Smooth muscle cell (in vitro differentiated cells): ENCODE data around the gene SUSD4. TPM values are rescaled to one million over a fixed set of nuclear protein-coding genes. Genes with fewer than 3 reads are reported as not detected.
"Not testable (repeated sequence)": the region's sequence is repeated elsewhere in the genome, so short reads cannot be mapped to it uniquely, and the experiment has no call there.

Source experiments
- DNase-seq: peaks from one replicate; lab custom pipeline; 2025; ENCODE audit not compliant: unreplicated experiment; lab: John Stamatoyannopoulos, UW
- H2AFZ ChIP-seq: fragments of 200-600 bp; sonication (generic); 2 replicates; pipeline ENCODE4 v1.6.0; 2016; ENCODE audit warnings: antibody characterized with exemption, low read depth, mild to moderate bottlenecking
- H3F3A ChIP-seq: fragments of 200-600 bp; sonication (generic); 2 replicates; pipeline ENCODE4 v1.6.0; 2017; ENCODE audit warnings: antibody characterized with exemption, low read depth
- H3K27ac ChIP-seq: fragments of 200-600 bp; sonication (generic); 2 replicates; pipeline ENCODE4 v1.5.1; 2016; ENCODE audit warnings: low read depth, mild to moderate bottlenecking
- H3K27me3 ChIP-seq: fragments of 200-600 bp; sonication (generic); 2 replicates; pipeline ENCODE4 v1.6.1; 2016; ENCODE audit warnings: low read depth, mild to moderate bottlenecking
- H3K36me3 ChIP-seq: fragments of 200-600 bp; sonication (generic); 2 replicates; pipeline ENCODE4 v1.5.1; 2016; ENCODE audit warnings: low read depth
- H3K4me1 ChIP-seq: fragments of 200-600 bp; sonication (generic); 2 replicates; pipeline ENCODE4 v1.5.1; 2016; ENCODE audit warnings: low read depth
- H3K4me2 ChIP-seq: fragments of 200-600 bp; sonication (generic); 2 replicates; pipeline ENCODE4 v1.6.0; 2016; ENCODE audit warnings: mild to moderate bottlenecking
- H3K4me3 ChIP-seq: fragments of 200-600 bp; sonication (generic); 2 replicates; pipeline ENCODE4 v1.5.1; 2016; ENCODE audit warnings: mild to moderate bottlenecking
- H3K79me2 ChIP-seq: fragments of 200-600 bp; sonication (generic); 2 replicates; pipeline ENCODE4 v1.6.0; 2016; ENCODE audit warnings: low read depth, mild to moderate bottlenecking
- H3K9ac ChIP-seq: fragments of 200-600 bp; sonication (generic); 2 replicates; pipeline ENCODE4 v1.6.0; 2016; ENCODE audit warnings: low read depth
- H3K9me3 ChIP-seq: fragments of 200-600 bp; sonication (generic); replicated peaks from 2 replicates; pipeline ENCODE4 v1.5.1; 2016; ENCODE audit warnings: low read depth
- H4K20me1 ChIP-seq: fragments of 200-600 bp; sonication (generic); 2 replicates; pipeline ENCODE4 v1.6.0; 2016; ENCODE audit warnings: low read depth
- WGBS: methylation state at CpG from one replicate; pipeline ENCODE4 v1.1.7; 2016; ENCODE audit warnings: low lambda C conversion rate; 5-methylcytosine and 5-hydroxymethylcytosine counted together
- polyA plus RNA-seq: library from polyadenylated mRNA; unstranded; fragments of >200 nt; fragmentation: Nextera tagmentation; extraction: Ambion mirVana; gene quantifications from 2 replicates; pipeline ENCODE4 v1.2.1, GENCODE V29; 2016
- total RNA-seq: library from RNA; depleted of rRNA; stranded (reverse); fragments of >200 nt; gene quantifications from 2 replicates; pipeline ENCODE4 v1.2.3, GENCODE V29; 2014
- TF ChIP-seq, protein P1 (sequence below): fragments of 200-600 bp; sonication (generic); IDR thresholded peaks from 2 replicates; pipeline ENCODE4 v1.5.1; 2017; ENCODE audit warnings: borderline replicate concordance, mild to moderate bottlenecking, antibody characterized with exemption; ENCODE audit not compliant: insufficient read depth, poor library complexity, severe bottlenecking

Gene SUSD4
- total and polyA plus RNA-seq, 2 experiments from 2014 or later, result 4.5 to 5.1 TPM

DNA sequence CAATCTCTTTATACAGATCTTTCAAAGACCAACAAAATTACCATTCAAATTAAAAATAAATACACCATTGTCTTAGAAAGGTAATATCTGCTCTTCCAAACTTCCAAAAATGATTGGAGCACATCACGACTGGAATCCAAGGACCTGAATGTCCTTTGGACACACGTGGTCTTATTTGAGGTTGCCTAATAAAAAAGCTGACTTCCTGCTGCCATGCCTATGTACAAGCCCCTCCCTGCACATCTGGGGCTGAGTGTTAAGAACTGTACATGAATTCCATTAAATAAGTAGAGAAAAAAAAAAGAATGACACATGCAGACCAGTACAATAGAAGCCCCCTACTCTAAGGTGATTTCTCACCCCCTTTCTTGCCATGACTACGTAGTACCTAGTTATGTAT, 73.6 kb downstream of the SUSD4 start:
- no peaks in the 10 kb centered on the region for H3K36me3 ChIP-seq
- TF ChIP-seq, protein P1, sequence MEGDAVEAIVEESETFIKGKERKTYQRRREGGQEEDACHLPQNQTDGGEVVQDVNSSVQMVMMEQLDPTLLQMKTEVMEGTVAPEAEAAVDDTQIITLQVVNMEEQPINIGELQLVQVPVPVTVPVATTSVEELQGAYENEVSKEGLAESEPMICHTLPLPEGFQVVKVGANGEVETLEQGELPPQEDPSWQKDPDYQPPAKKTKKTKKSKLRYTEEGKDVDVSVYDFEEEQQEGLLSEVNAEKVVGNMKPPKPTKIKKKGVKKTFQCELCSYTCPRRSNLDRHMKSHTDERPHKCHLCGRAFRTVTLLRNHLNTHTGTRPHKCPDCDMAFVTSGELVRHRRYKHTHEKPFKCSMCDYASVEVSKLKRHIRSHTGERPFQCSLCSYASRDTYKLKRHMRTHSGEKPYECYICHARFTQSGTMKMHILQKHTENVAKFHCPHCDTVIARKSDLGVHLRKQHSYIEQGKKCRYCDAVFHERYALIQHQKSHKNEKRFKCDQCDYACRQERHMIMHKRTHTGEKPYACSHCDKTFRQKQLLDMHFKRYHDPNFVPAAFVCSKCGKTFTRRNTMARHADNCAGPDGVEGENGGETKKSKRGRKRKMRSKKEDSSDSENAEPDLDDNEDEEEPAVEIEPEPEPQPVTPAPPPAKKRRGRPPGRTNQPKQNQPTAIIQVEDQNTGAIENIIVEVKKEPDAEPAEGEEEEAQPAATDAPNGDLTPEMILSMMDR, result no peak
- peaks cover 11% of the 10 kb centered on the region for H3K27me3 ChIP-seq
- no peaks in the 10 kb centered on the region for H3K9me3 ChIP-seq
- H4K20me1 ChIP-seq, result no peaks in the 10 kb centered on the region
- H2AFZ ChIP-seq, result no peak overlapping the region
- H3K4me1 ChIP-seq, result no peaks in the 10 kb centered on the region
- no peak overlapping the region for H3K4me2 ChIP-seq
- no peak overlapping the region for H3K27ac ChIP-seq
- H3F3A ChIP-seq, result no peaks in the 10 kb centered on the region
- 75% methylated on average over 3 of the region's 3 CpGs for WGBS
- H3K9ac ChIP-seq, result no peak overlapping the region
- no peak for DNase-seq
- H3K4me3 ChIP-seq, result no peak overlapping the region
- no peaks in the 10 kb centered on the region for H3K79me2 ChIP-seq

DNA sequence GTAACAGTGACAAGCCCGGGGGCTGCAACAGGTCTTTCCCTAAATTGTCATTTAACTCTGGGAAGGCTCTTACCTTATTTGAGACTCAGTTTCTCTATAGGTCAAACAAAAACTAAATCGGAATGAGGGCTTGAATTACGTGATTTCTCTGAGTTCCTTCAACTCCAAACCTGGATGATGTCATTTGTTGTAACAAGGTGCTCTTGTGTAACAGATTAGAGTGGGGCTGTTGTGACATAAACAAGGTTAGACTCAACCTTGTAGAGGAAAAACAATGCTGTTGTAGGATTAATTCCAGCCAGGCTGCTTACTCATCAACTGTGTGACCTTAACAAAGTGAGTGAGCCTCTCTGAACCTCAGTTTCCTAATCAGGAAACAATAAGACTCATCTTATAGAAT, 74.4 kb downstream of the SUSD4 start:
- Histone ChIP-seq H3K4me3 (no peak overlapping the region), H3K36me3 (no peaks in the 10 kb centered on the region), H3K27ac (no peak overlapping the region), H4K20me1 (no peaks in the 10 kb centered on the region), H2AFZ (no peak overlapping the region), H3F3A (no peaks in the 10 kb centered on the region), H3K4me2 (no peak overlapping the region), H3K9ac (no peak overlapping the region), H3K4me1 (no peaks in the 10 kb centered on the region), H3K27me3 (peaks cover 9% of the 10 kb centered on the region), H3K9me3 (no peaks in the 10 kb centered on the region), H3K79me2 (no peaks in the 10 kb centered on the region)
- TF ChIP-seq, protein P1, result no peak
- 90% methylated on average over 3 of the region's 3 CpGs for WGBS
- DNase-seq, result no peak

DNA sequence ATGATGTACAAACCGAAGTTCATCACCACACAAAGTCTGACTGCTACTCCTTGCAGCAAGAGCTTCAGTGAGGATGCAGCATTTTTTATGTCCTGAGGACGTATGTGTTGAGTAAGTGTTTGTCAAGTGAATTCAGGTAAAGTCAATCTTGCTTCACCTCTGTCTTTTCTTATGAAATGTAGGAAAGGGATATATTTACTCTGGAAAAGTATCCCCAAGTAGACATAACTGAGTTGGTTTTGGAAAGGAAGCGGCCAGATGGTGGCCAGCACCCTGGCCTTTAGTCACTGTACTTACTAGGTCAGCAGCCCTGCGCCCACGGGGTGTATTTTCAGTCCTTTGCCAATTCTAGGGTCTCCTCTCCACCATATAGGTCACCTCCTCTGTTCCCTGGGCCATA, 75.2 kb downstream of the SUSD4 start:
- TF ChIP-seq, protein P1, result no peak
- Histone ChIP-seq H3K4me1 (no peaks in the 10 kb centered on the region), H3K4me2 (no peak overlapping the region), H3F3A (no peaks in the 10 kb centered on the region), H3K4me3 (no peak overlapping the region), H3K36me3 (no peaks in the 10 kb centered on the region), H3K9ac (no peak overlapping the region), H2AFZ (no peak overlapping the region), H3K79me2 (no peaks in the 10 kb centered on the region), H4K20me1 (no peaks in the 10 kb centered on the region), H3K9me3 (no peaks in the 10 kb centered on the region), H3K27me3 (peaks cover 5% of the 10 kb centered on the region), H3K27ac (no peak overlapping the region)
- 87% methylated on average over 5 of the region's 5 CpGs for WGBS
- DNase-seq, result no peak

DNA sequence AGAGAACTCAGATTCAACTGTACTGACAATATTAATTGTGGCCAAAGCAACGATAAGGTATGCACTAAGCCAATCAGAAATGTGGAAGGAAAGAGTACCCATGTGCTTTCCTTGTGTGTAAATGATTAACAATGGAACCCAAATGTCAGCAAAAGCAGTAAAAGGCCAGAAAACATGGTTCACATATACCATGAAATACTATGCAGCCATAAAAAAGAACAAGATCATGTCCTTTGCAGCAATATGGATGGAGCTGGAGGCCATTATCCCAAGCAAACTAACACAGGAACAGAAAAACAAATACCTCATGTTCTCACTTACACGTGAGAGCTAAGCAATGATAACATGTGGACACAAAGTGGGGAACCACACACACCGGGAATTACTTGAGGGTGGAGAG, 78.5 kb downstream of the SUSD4 start:
- Histone ChIP-seq H3K9me3 (no peaks in the 10 kb centered on the region), H3K9ac (no peak overlapping the region), H3K36me3 (no peaks in the 10 kb centered on the region), H3F3A (no peaks in the 10 kb centered on the region), H3K27me3 (no peaks in the 10 kb centered on the region), H4K20me1 (no peaks in the 10 kb centered on the region), H2AFZ (no peak overlapping the region), H3K4me2 (no peak overlapping the region), H3K4me1 (no peaks in the 10 kb centered on the region), H3K4me3 (no peak overlapping the region), H3K79me2 (no peaks in the 10 kb centered on the region), H3K27ac (no peak overlapping the region)
- 95% methylated on average over 3 of the region's 3 CpGs for WGBS
- DNase-seq, result no peak
- TF ChIP-seq, protein P1, result no peak

GRCh38 chr1:223283697-223284096, 80.3 kb downstream of the SUSD4 start:
- H3K27ac ChIP-seq, H3K9me3 ChIP-seq, H2AFZ ChIP-seq, H3K4me3 ChIP-seq, H4K20me1 ChIP-seq, H3K79me2 ChIP-seq, H3F3A ChIP-seq, DNase-seq, H3K4me1 ChIP-seq, H3K9ac ChIP-seq, H3K27me3 ChIP-seq, H3K36me3 ChIP-seq, H3K4me2 ChIP-seq: not testable (repeated sequence)
- 90% methylated on average over 3 of the region's 3 CpGs for WGBS

DNA sequence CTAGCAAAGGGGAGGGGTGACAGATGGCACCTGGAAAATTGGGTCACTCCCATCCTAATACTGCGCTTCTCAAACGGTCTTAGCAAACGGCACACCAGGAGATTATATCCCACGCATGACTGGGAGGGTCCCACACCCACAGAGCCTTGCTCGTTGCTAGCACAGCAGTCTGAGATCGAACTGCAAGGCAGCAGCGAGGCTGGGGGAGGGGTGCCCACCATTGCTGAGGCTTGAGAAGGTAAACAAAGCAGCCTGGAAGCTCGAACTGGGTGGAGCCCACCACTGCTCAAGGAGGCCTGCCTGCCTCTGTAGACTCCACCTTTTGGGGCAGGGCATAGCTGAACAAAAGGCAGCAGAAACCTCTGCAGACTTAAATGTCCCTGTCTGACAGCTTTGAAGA, 85.7 kb downstream of the SUSD4 start:
- H3K4me2 ChIP-seq, H3F3A ChIP-seq, H3K27me3 ChIP-seq, H4K20me1 ChIP-seq, H3K4me1 ChIP-seq, H3K27ac ChIP-seq, H3K79me2 ChIP-seq, DNase-seq, H2AFZ ChIP-seq, H3K9me3 ChIP-seq, H3K9ac ChIP-seq, H3K36me3 ChIP-seq, H3K4me3 ChIP-seq: not testable (repeated sequence)
- WGBS, result 87% methylated on average over 8 of the region's 8 CpGs
